GM23338 (cell line): ENCODE results near the gene SRRT. TPM values are rescaled to one million over a fixed set of nuclear protein-coding genes. Genes with fewer than 3 reads are reported as not detected.

Experiments
- ATAC-seq: fragments of 200-7000 bp; cut with Tn5 transposase; 3 replicates; pipeline ENCODE4 v1.9.1; 2020
- DNase-seq: peaks from one replicate; pipeline ENCODE4 v3.0.0-alpha.2; 2015; ENCODE audit warnings: low spot score
- H2AFZ ChIP-seq: fragments of 200-600 bp; sonication (generic); 2 replicates; pipeline ENCODE4 v1.8.0; 2016; ENCODE audit warnings: antibody characterized with exemption, mild to moderate bottlenecking, moderate library complexity
- H3F3A ChIP-seq: fragments of 200-600 bp; sonication (generic); replicated peaks from 2 replicates; pipeline ENCODE4 v1.8.0; 2017; ENCODE audit warnings: antibody characterized with exemption, mixed run types, low read depth
- H3K27ac ChIP-seq: fragments of 200-600 bp; sonication (generic); 2 replicates; pipeline ENCODE4 v1.6.1; 2016; ENCODE audit warnings: low read depth
- H3K27me3 ChIP-seq: fragments of 200-600 bp; sonication (generic); 2 replicates; pipeline ENCODE4 v1.8.0; 2016; ENCODE audit warnings: mild to moderate bottlenecking, mixed run types, moderate library complexity; ENCODE audit not compliant: insufficient read depth
- H3K36me3 ChIP-seq: fragments of 200-600 bp; sonication (generic); 2 replicates; pipeline ENCODE4 v1.8.0; 2016; ENCODE audit warnings: mild to moderate bottlenecking; ENCODE audit not compliant: insufficient read depth
- H3K4me1 ChIP-seq: fragments of 200-600 bp; sonication (generic); 2 replicates; pipeline ENCODE4 v1.8.0; 2016; ENCODE audit warnings: mild to moderate bottlenecking, moderate library complexity; ENCODE audit not compliant: insufficient read depth
- H3K4me2 ChIP-seq: fragments of 200-600 bp; sonication (generic); 2 replicates; pipeline ENCODE4 v1.7.1; 2017; ENCODE audit warnings: mixed run types
- H3K4me3 ChIP-seq: fragments of 200-600 bp; sonication (generic); 2 replicates; pipeline ENCODE4 v1.6.1; 2016; ENCODE audit warnings: mixed run types
- H3K79me2 ChIP-seq: fragments of 200-600 bp; sonication (generic); replicated peaks from 2 replicates; pipeline ENCODE4 v1.8.0; 2017; ENCODE audit warnings: mild to moderate bottlenecking; ENCODE audit not compliant: insufficient read depth
- H3K9me2 ChIP-seq: fragments of 200-600 bp; sonication (generic); 2 replicates; pipeline ENCODE4 v1.8.0; 2017; ENCODE audit not compliant: insufficient read depth
- H4K20me1 ChIP-seq: fragments of 200-600 bp; sonication (generic); replicated peaks from 2 replicates; pipeline ENCODE4 v1.8.0; 2017; ENCODE audit warnings: mild to moderate bottlenecking; ENCODE audit not compliant: insufficient read depth
- H3K27ac Mint-ChIP-seq: 2 replicates; pipeline ENCODE4 v1.8.0; 2020; ENCODE audit warnings: inconsistent platforms, mild to moderate bottlenecking, moderate library complexity, mixed read lengths
- H3K27me3 Mint-ChIP-seq: 3 replicates; pipeline ENCODE4 v1.8.0; 2022; ENCODE audit warnings: low read depth, mild to moderate bottlenecking, moderate library complexity, mixed read lengths, inconsistent platforms; ENCODE audit not compliant: insufficient read depth, poor library complexity
- H3K36me3 Mint-ChIP-seq: 3 replicates; pipeline ENCODE4 v1.8.0; 2021; ENCODE audit warnings: low read depth, mild to moderate bottlenecking, inconsistent platforms, moderate library complexity, mixed read lengths
- H3K4me1 Mint-ChIP-seq: 3 replicates; pipeline ENCODE4 v1.8.0; 2020; ENCODE audit warnings: mild to moderate bottlenecking, inconsistent platforms, mixed read lengths
- H3K4me3 Mint-ChIP-seq: 3 replicates; pipeline ENCODE4 v1.8.0; 2021; ENCODE audit warnings: moderate library complexity, mild to moderate bottlenecking, inconsistent platforms, mixed read lengths
- H3K9me3 Mint-ChIP-seq: 3 replicates; pipeline ENCODE4 v1.8.0; 2020; ENCODE audit warnings: moderate library complexity, mild to moderate bottlenecking, inconsistent platforms, mixed read lengths
- EZH2 ChIP-seq: fragments of 200-600 bp; sonication (generic); IDR thresholded peaks from one replicate; pipeline ENCODE4 v1.8.0; 2017; ENCODE audit warnings: antibody characterized with exemption, mild to moderate bottlenecking, low read depth; ENCODE audit not compliant: unreplicated experiment
- EZH2phosphoT487 ChIP-seq: fragments of 200-600 bp; sonication (generic); IDR thresholded peaks from one replicate; pipeline ENCODE4 v1.8.1; 2018; ENCODE audit warnings: antibody characterized with exemption; ENCODE audit not compliant: unreplicated experiment
- NANOG ChIP-seq: IDR thresholded peaks from 2 replicates; pipeline ENCODE4 v1.6.1; 2016; ENCODE audit warnings: antibody characterized with exemption, borderline replicate concordance
- POLR2AphosphoS5 ChIP-seq: IDR thresholded peaks from 2 replicates; pipeline ENCODE4 v1.6.1; 2016; ENCODE audit warnings: antibody characterized with exemption, low read depth
- STAT1 ChIP-seq: IDR thresholded peaks from one replicate; pipeline ENCODE4 v1.6.1; 2016; ENCODE audit warnings: antibody characterized with exemption; ENCODE audit not compliant: unreplicated experiment
- ZNF114 ChIP-seq: fragments of 250-450 bp; sonication (Bioruptor Pico); IDR thresholded peaks from 2 replicates; pipeline ENCODE4 v1.5.0; 2020; ENCODE audit warnings: mild to moderate bottlenecking, moderate library complexity
- ZNF331 ChIP-seq: fragments of 250-450 bp; sonication (Bioruptor Pico); IDR thresholded peaks from 2 replicates; pipeline ENCODE4 v1.5.0; 2020; ENCODE audit warnings: low read depth, mild to moderate bottlenecking, moderate library complexity
- ZNF462 ChIP-seq: fragments of 250-450 bp; sonication (Bioruptor Pico); IDR thresholded peaks from 2 replicates; pipeline ENCODE4 v1.5.0; 2020; ENCODE audit warnings: mild to moderate bottlenecking, moderate library complexity
- polyA plus RNA-seq: library from polyadenylated mRNA; unstranded; fragments of >200 nt; fragmentation: Nextera tagmentation; extraction: Ambion mirVana; gene quantifications from 2 replicates; pipeline ENCODE4 v1.2.1, GENCODE V29; 2016
- total RNA-seq: library from RNA; depleted of rRNA; stranded (reverse); fragments of >200 nt; shearing (Covaris generic); gene quantifications from 2 replicates; pipeline ENCODE4 v1.2.3, GENCODE V29; 2014
- TF ChIP-seq, protein P1 (sequence below): IDR thresholded peaks from one replicate; pipeline ENCODE4 v1.6.1; 2018; ENCODE audit warnings: antibody characterized with exemption; ENCODE audit not compliant: unreplicated experiment

The SRRT gene
- total and polyA plus RNA-seq, 2 experiments from 2014 or later, result 113 to 140 TPM

- TF ChIP-seq, protein P1, sequence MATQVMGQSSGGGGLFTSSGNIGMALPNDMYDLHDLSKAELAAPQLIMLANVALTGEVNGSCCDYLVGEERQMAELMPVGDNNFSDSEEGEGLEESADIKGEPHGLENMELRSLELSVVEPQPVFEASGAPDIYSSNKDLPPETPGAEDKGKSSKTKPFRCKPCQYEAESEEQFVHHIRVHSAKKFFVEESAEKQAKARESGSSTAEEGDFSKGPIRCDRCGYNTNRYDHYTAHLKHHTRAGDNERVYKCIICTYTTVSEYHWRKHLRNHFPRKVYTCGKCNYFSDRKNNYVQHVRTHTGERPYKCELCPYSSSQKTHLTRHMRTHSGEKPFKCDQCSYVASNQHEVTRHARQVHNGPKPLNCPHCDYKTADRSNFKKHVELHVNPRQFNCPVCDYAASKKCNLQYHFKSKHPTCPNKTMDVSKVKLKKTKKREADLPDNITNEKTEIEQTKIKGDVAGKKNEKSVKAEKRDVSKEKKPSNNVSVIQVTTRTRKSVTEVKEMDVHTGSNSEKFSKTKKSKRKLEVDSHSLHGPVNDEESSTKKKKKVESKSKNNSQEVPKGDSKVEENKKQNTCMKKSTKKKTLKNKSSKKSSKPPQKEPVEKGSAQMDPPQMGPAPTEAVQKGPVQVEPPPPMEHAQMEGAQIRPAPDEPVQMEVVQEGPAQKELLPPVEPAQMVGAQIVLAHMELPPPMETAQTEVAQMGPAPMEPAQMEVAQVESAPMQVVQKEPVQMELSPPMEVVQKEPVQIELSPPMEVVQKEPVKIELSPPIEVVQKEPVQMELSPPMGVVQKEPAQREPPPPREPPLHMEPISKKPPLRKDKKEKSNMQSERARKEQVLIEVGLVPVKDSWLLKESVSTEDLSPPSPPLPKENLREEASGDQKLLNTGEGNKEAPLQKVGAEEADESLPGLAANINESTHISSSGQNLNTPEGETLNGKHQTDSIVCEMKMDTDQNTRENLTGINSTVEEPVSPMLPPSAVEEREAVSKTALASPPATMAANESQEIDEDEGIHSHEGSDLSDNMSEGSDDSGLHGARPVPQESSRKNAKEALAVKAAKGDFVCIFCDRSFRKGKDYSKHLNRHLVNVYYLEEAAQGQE, result no peak
- TF ChIP-seq ZNF114 (CRISPR knock-in tag), result no peak
These were observed 13.3 kb upstream of the SRRT start (continued) for GRCh38 chr7:100861616-100861985.

DNA sequence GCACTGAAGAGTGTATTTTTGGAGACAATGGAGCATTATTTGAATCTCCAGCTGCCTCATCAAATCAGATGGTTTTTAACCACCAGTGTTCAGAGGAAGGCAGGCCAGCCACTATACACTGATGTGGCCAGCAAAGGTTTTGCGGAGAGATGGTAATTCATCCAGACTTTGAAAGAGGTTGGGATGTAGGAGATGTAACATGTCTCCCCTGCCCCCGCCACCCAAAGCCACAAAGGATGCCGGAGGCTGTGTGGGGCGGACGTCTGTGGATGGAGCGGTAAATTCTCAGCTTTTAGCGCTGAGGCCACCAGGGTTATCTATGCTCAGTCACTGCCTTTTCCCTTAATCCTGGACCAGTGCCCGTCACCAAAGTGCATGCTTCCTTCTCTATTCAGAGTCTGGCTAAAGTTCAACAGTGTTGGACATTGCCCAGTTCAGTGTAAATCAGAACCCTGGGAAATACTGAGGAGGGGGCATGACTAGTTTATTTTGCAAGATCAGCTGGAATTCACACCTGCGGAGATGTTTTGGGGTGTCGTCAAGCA, 11.4 kb upstream of the SRRT start:
- peaks cover 14% of the 10 kb centered on the region; the same call in 2 of the 3 replicates for H3K4me1 Mint-ChIP-seq
- Histone ChIP-seq H3F3A (peaks cover 10% of the 10 kb centered on the region; the same call in 1 of the 2 replicates), H3K79me2 (peaks cover 13% of the 10 kb centered on the region), H3K4me2 (no peak overlapping the region), H3K36me3 (peaks cover 4% of the 10 kb centered on the region; the same call in 1 of the 2 replicates), H3K27ac (no peak overlapping the region), H3K27me3 (no peaks in the 10 kb centered on the region), H2AFZ (no peak overlapping the region), H3K9me2 (no peaks in the 10 kb centered on the region), H3K4me3 (no peak overlapping the region), H4K20me1 (0 out of 2 replicates have a peak, but pooled peaks cover 3% of the 10 kb centered on the region), H3K4me1 (peaks cover 9% of the 10 kb centered on the region)
- H3K27me3 Mint-ChIP-seq, result peaks cover 15% of the 10 kb centered on the region
- no peak overlapping the region for H3K4me3 Mint-ChIP-seq
- no peak for ATAC-seq
- no peak overlapping the region for H3K27ac Mint-ChIP-seq
- peaks cover 47% of the 10 kb centered on the region for H3K36me3 Mint-ChIP-seq
- no peak for DNase-seq
- no peaks in the 10 kb centered on the region for H3K9me3 Mint-ChIP-seq
- TF ChIP-seq ZNF114 (CRISPR knock-in tag) (no peak), ZNF462 (CRISPR knock-in tag) (no peak), POLR2AphosphoS5 (no peak), EZH2 (no peak), EZH2phosphoT487 (no peak), NANOG (no peak), ZNF331 (CRISPR knock-in tag) (no peak), STAT1 (no peak)
- TF ChIP-seq, protein P1, result no peak
